ENCODE results near the gene PRAMEF9.
"Not testable (repeated sequence)": the region's sequence is repeated elsewhere in the genome, so short reads cannot be mapped to it uniquely, and the experiment has no call there.

PRAMEF9 gene

GRCh38 chr1:13171548-13171947, at the start of gene PRAMEF9:
Gene PRAMEF9 (plus strand): TSS chr1:13171848. CDS start chr1:13175281, 3,433 bp downstream.
- not testable (repeated sequence) for DNase-seq (ENCODE audit: low read depth); H3K4me3 ChIP-seq (ENCODE audit: low read depth, low read length)

DNA sequence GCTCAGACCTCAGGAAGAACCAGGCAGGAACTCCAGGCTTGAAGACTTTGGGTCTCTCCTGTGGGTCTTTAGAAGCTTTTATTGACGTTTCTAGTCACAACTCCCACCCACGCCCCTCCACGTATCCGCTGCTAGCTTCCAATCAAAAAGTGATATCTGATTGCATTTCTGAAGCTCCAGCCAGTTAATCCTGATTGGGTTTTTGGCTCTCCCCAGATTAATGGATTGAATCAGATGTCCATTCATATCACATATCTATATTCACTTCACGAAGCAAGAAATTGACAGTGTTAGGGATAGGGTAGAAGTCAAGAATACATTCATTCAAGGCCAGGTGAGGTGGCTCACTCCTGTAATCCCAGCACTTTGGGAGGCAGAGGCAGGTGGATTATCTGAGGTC, 15.7 kb upstream of the PRAMEF9 start, which contains the start of gene PRAMEF26:
PRAMEF26 (minus strand) TSS at position 101 of the 400 bp plus-strand sequence. CDS start 2,914 bp downstream, outside the sequence.
- H3K4me3 ChIP-seq (ENCODE audit: low read depth, low read length); DNase-seq (ENCODE audit: low read depth): not testable (repeated sequence)

GRCh38 chr1:13165531-13165930, 6.1 kb upstream of the PRAMEF9 start, which contains the start of gene HNRNPCL4:
Gene HNRNPCL4 (minus strand): TSS chr1:13165631. CDS start chr1:13165467, 164 bp downstream.
- DNase-seq (ENCODE audit: low read depth); H3K4me3 ChIP-seq (ENCODE audit: low read depth, low read length): not testable (repeated sequence)

GRCh38 chr1:13201309-13201708, 29.7 kb downstream of the PRAMEF9 start, which contains the start of gene PRAMEF13:
Gene PRAMEF13 (minus strand): TSS chr1:13201409. CDS start chr1:13199589, 1,820 bp downstream.
- H3K4me3 ChIP-seq (ENCODE audit: low read depth, low read length); DNase-seq (ENCODE audit: low read depth): not testable (repeated sequence)

GRCh38 chr1:13208712-13209111, 37.1 kb downstream of the PRAMEF9 start:
- H3K4me3 ChIP-seq (ENCODE audit: low read depth, low read length); DNase-seq (ENCODE audit: low read depth): not testable (repeated sequence)

GRCh38 chr1:13216619-13217018, 45.0 kb downstream of the PRAMEF9 start:
- not testable (repeated sequence) for DNase-seq (ENCODE audit: low read depth); H3K4me3 ChIP-seq (ENCODE audit: low read depth, low read length)

DNA sequence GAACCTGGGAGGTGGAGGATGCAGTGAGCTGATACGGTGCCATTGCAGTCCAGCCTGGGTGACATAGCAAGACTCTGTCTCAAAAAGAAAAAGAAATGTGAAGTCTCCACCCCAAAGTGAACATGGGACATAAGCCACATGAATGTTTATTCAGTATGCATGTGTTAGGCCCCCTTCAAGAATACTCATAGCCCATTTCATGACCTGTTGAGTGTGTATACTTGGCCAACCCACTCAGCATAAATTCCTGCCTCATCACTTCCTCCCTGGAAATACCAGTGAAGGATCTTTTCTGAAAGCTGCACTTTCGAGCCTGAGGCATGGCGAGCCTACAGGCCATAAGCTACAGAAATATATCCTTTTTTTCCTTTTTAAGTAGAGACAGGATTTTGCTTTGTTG, 47.6 kb downstream of the PRAMEF9 start:
- H3K4me3 ChIP-seq (ENCODE audit: low read depth, low read length); DNase-seq (ENCODE audit: low read depth): not testable (repeated sequence)

- DNase-seq (ENCODE audit: low read depth); H3K4me3 ChIP-seq (ENCODE audit: low read depth, low read length): not testable (repeated sequence)
Measured at GRCh38 chr1:13222788-13223187, 51.1 kb downstream of the PRAMEF9 start.

DNA sequence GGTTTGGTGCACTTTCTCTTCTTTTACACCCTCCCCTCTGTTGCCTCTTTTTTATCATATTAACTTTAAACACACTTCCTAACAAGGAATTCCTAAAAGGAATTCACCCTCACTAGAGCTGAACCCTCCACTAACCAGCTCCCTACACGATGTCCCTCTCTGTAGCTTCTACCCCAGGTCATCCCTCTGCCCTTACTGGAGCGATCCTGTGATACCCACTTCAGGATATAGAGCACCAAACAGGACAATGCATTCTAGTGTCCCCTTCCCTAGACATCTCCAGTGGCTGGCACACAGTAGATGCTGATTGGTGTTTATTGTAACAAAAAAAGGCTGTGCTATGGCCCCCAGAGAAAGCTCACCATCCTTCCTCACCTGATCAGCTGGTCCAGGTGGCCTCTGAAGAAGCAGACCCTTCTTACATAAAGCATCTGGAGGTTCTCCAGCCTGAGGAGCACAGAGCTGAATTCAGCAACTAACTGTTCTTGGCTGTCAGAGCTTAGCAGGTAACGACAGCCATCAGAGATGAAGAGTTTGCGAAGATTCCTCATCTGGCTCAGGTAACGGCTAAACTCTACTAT, 52.9 kb downstream of the PRAMEF9 start:
- DNase-seq (ENCODE audit: low read depth): no peak
- TF ChIP-seq, protein P1, sequence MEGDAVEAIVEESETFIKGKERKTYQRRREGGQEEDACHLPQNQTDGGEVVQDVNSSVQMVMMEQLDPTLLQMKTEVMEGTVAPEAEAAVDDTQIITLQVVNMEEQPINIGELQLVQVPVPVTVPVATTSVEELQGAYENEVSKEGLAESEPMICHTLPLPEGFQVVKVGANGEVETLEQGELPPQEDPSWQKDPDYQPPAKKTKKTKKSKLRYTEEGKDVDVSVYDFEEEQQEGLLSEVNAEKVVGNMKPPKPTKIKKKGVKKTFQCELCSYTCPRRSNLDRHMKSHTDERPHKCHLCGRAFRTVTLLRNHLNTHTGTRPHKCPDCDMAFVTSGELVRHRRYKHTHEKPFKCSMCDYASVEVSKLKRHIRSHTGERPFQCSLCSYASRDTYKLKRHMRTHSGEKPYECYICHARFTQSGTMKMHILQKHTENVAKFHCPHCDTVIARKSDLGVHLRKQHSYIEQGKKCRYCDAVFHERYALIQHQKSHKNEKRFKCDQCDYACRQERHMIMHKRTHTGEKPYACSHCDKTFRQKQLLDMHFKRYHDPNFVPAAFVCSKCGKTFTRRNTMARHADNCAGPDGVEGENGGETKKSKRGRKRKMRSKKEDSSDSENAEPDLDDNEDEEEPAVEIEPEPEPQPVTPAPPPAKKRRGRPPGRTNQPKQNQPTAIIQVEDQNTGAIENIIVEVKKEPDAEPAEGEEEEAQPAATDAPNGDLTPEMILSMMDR (conservative IDR thresholded peaks at IDR 0.05; ENCODE audit: low read depth, low read length): no peak
- no peak overlapping the region for H3K4me3 ChIP-seq (ENCODE audit: low read depth, low read length)

DNA sequence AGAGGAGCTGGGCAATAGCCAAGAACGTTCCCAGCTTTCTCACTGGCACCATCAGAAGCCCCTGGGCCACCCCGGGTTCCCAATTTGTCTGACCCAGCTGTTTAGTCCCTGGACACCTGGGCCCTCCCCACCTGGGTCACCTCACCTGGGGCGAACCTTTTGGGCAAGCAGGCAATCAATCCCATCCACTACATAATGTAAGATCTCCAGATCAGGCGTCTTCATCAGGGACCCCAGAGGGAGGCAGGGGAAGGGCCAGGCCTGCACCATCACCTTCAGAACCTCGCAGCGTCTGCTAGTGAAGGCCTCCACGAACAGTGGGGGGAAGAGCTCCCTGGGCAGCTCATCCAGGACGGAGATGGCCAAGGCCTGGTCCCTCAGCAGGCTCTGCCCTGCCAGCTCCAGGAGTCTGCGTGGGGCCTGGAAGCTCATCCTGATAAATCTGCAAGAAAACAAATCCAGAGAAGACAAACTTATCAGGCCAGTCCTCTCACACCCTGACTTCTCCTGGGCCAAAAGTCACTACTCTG, 54.1 kb downstream of the PRAMEF9 start, which contains the start of gene PRAMEF18:
PRAMEF18 (minus strand) TSS at position 480 of the 530 bp plus-strand sequence; CDS start at position 432, 48 bp downstream.
- DNase-seq (ENCODE audit: low read depth); H3K4me3 ChIP-seq (ENCODE audit: low read depth, low read length): not testable (repeated sequence)

- not testable (repeated sequence) for H3K4me3 ChIP-seq (ENCODE audit: low read depth, low read length); DNase-seq (ENCODE audit: low read depth)
Measured at GRCh38 chr1:13227271-13228055, 55.8 kb downstream of the PRAMEF9 start.

DNA sequence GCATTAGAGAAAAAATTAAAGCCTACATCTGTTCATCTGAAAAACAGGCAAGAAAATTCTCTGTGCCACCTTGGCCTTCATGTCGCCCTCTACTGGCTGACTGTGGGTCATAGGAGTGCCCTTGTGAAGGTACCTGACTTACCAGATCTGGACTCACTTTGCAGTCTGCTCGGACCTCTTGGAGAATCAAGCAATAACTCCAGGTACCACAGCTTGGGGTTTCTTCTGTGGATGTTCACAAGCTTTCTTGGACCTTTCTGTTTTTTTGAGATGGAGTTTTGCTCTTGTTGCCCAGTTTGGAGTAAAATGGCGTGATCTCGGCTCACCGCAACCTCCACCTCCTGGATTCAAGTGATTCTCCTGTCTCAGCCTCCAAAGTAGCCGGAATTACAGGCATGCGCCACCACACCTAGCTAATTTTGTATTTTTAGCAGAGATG, 56.7 kb downstream of the PRAMEF9 start:
- H3K4me3 ChIP-seq (ENCODE audit: low read depth, low read length): no peak overlapping the region
- TF ChIP-seq, protein P1 (conservative IDR thresholded peaks at IDR 0.05; ENCODE audit: low read depth, low read length): no peak
- DNase-seq (ENCODE audit: low read depth): no peak
